HG02938 (cell line): ENCODE data around the gene NOTCH2NLA.
A peak's percentile ranks its signal among the peaks of the same experiment; 100 is the strongest.
"Not testable (repeated sequence)": the region's sequence is repeated elsewhere in the genome, so short reads cannot be mapped to it uniquely, and the experiment has no call there.

Experiments
- ATAC-seq: cut with Tn5 transposase; IDR thresholded peaks from one replicate; pipeline ENCODE4 v1.9.1; 2021; ENCODE audit warnings: mild to moderate bottlenecking, moderate library complexity; ENCODE audit not compliant: unreplicated experiment

Gene NOTCH2NLA

DNA sequence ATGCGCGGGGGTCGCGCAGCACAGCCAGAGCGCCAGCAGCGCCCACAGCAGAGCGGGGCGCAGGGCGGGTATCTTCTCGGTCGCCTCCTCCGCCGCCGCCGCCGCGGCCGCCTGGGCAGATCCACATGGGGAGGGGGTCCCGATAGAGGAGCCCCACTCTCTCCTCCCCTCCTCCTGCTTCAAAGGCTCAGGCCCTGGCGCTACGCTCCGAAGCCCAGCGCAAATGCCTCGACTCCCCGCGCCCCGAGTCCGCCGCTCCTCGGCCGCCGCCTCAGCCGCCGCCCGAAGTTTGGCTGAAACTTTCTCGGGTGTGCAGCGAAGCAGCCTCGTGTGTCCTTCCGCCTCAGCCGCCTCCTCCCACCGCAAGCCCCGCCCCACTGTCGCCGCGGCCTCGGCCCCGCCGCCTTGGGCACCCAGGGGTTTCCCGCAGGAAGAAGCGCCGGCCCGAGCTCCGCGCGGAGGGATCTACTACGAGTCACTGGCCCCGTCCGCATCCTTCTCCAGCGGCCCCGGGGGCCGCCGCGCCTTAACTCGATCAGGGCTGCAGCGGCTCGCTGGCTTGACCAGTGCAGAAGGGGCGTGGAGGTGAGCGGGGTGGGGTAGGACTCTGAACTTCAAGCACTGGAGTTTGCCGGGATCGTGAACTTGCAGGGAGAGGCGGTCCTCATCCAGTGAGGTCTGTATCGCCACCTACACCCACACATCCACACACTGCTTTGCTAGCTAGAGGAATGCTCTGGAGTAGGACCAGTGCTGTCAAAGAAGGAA is at the start of gene NOTCH2NLA:
Gene NOTCH2NLA (minus strand): TSS at position 312 of the 768 bp plus-strand sequence. CDS start 39,684 bp downstream, outside the sequence.
- not testable (repeated sequence) for ATAC-seq

DNA sequence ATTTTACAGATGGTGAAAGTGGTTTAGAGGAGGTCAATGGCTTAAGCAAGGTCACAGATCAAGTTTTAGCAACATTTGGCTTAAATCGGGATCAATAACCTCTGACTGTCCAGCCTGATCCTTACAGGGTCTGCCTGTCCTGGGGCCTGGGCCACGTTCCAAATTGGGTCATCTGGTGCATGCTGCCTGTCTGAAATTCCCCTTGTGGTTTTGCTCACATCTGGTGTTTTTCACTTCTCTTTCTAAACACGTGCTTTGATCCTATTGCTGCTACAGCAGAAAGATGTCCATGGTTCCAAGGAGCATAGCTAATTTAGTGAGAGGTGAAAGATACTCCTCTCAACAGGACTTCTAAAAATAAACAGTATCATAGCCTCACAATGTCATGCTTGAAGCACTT is 49.5 kb upstream of the NOTCH2NLA start:
- ATAC-seq: peak; percentile 74

DNA sequence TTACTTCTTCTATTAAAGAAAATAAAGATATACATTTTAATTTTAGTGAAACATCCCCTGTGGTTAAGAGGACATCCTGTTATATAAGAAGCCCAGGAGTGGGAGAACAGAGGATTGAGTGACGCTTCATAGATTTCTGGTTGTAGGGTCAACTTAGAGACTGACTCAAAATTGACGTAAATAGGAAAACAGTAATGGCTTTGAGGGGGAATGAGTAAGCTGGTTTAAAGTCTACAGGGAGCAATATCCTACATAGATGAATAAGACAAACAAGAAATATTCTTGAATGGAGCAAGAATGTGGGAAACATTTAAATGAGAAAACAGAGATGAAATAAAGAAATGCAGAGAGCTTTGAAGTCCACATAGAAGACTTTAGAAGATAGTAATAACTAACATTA is 48.3 kb upstream of the NOTCH2NLA start:
- ATAC-seq: not testable (repeated sequence)

DNA sequence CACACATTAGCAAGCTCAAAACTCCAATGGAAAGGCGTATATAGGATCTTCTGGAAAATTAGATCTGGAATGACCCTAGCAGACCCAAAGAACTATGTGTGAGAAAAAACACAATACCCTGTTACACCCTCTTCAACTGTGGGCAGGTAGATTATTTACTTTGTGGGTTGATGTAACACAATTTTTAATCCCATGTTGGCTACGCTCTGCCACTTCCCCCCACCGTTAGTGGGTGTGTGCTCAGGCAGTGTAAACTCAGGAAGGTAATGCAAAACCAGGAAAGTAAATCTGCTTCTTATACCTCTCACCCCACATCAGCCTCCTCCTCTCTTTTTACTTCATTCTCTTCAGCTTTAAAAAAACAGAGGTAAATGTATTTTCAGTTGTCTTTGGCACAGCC is 45.3 kb upstream of the NOTCH2NLA start:
- ATAC-seq: not testable (repeated sequence)

DNA sequence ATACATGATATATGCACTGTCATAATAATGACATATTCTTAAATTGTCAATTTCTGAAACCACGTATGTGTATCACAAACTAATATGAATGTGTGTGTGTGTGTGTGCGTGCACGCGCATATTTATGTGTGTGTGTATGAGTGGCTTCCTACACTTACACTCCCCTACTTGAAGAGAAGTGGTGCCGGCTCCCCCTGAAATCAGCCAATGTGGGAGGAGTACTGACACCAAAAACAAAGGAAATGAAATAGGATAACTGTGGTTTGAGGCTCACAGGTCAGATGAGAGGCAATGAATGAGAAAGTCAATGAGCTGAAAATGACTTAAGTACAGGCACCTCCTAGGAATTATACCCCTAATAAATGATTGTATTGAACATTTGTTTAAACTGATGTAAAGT is 44.4 kb upstream of the NOTCH2NLA start:
- not testable (repeated sequence) for ATAC-seq

DNA sequence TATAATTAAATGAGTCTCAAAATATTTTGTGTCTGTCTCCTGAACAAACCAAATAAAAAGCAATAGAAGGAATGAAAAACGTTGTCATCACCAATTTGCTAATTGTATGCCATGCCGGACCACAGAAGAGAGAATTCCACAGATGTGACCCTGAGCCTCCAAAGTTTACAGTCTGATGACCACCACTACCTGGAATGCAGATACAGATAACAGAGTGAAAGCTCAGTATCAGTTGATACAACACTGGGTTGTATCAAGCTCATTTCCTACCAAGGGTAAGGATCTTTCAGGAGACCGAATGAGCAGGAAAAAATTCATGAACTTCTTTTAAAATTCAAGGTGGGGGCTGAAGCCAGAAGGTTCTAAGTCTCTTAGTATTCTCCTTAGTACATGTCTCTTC is 43.9 kb upstream of the NOTCH2NLA start:
- not testable (repeated sequence) for ATAC-seq

DNA sequence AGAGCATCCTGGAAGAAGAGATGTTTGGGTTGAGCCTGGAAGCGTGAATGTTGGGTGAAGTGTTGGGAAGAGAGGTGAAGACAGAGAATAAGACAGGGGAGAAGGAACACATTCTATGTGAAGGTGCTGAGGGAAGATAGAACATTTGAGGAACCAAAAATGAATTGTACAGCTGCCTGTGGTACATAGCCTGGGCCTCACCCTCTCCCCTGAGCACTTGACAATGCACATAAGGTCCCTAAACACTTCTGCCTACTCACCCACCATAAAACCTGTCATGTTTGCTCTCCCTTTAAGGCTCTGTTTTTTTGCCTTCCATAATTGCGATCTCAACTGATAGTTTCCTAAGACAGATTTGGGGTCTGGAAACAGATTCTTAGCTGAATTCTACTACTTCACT is 43.2 kb upstream of the NOTCH2NLA start:
- not testable (repeated sequence) for ATAC-seq

DNA sequence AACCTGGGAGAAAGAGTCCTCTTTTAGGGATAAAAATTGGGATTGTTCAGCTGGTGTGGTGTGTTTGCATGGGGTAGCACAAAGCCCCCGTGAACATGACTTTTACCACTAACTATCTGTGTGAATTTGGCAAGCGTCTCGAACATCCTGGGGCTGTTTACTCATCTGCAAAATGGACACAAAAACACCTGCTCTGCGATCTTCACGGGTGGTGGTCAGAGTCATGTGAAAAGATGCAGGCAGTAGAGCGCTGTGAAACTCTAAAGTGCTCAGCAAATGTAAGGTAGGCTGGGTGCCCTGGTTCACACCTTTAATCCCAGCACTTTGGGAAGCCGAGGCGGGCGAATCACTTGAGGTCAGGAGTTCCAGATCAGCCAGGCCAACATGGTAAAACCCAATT is 41.3 kb upstream of the NOTCH2NLA start:
- ATAC-seq: not testable (repeated sequence)

DNA sequence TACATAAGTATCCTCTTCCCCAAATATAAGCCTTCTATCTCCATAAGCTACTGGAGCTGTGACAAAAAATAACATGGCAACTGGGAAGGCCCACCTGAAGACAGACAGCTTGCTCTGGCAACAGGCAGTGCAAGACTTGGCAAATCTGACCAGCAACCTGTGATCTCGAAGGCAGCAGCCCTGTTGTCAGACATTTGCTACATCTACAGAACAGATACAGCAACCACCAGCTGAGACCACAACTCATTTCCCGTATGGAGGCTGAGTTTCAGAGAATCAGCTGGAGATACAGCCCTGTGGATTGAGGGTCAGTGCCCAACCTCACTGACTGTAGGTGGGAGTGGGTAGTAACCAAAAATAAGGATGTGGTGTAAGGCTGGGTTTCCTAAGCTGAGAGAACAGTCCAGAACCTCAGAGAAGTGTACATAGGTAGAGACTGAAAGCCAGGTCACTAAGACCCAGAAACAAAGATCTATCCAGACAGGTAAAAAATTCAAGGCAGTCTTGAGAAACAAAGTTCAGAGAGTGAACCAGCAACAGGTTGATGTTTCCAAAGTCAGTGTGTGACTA is 37.4 kb upstream of the NOTCH2NLA start:
- not testable (repeated sequence) for ATAC-seq

DNA sequence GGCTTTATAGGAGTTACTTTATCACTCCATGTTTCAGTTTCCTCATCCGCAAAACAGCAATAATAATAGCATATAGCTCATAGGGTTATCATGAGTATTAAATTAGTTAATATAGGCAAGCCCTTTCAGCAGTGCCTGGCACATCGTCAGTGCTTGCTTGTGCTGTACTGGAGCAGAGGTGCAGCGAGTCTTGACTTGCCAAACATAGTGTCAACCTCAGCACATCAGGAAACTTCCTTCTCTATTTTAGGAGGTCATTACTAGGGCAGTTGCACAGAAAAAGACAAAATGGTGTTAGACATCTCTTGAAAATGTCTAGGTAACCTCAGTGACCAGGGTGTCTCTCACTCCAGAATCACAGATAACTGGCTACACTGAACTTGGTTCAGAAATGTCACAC is 35.9 kb upstream of the NOTCH2NLA start:
- ATAC-seq: not testable (repeated sequence)

DNA sequence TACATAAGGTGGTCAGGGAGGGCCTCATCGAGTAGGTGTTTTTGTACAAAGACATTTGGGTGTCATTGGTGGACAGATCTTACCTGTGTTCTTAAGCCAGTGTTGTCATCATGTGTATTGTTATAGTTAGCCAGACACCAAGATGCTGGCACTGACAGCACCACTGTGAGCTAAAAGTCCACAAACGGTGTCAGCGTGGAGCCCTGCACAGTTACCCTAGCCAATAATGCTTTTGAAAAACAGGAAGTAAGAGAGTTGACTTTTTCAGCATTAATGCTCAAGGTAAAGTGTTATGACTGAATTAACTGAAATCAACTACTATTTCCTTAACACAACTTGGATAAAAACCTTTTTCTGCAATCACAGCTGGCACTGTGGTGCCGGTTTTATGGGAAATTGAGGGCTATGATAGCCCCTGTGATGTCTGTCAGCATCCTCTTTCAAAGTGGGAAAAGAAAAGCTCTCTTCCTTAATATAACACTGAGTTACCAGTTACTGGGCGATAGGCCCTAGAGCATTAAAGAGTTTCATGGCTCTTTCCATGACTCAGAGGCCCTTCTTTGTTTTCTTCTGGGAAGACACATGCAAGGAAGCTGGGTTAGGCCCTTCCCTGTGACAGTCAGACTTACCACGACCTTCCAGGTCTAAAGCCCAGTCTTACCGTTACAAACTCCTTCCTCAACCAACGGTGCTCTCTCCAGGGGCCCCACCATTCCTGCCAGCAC is 31.3 kb upstream of the NOTCH2NLA start:
- not testable (repeated sequence) for ATAC-seq

DNA sequence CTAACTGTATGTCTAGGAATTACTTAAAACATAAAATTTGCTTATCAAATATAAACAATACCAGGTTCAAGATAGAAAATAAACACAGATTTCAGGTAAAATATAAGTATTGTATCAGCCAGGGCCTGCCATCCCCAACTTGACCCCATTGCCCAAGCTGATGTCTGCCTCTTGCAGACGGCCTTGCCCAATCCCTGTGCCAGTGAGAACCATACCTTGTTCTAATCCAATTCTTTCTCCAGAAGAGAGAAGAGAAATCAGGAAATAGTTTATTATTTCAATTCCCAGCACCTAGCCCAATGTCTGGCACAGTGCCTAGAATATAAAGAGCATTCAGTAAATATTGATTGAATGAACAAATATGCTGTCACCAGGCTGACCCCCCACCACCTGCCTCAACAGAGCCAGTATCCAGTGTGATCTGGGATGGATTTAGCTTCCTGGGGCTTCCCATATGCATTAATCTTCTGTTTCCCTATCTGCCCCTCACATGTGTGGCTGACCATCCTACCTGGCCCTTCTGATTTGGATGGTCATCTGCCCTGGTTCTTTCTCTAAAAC is 29.3 kb upstream of the NOTCH2NLA start:
- ATAC-seq: not testable (repeated sequence)

DNA sequence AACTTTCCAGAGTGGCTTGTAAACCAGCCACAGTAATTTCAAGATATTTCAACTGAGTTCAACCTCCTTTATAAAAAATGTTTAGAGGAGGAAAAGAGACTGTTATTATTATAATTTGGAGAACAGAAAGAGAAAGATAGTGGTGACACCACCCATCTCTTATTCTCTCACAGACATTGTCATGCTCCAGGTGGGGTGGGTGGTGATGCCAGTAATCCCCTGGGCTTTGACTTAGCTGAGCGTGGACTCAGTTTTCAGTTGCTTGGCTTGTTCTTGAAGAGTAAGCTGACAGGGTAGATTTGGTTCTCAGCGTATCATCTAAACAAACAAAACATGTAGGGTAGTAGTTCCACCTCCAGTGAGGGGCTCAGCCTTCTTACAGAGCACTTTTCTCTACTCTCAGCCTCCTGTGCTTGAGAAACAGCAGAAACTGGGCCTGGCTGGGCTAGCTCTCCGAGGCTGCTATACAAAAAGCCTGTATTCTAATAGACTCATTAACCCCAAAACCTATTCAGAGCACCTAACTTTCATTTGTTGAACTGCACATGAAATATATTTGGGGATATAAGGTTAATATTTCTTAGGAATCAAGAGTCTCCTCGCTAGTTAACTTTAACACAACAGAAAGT is 25.9 kb upstream of the NOTCH2NLA start:
- ATAC-seq: not testable (repeated sequence)

DNA sequence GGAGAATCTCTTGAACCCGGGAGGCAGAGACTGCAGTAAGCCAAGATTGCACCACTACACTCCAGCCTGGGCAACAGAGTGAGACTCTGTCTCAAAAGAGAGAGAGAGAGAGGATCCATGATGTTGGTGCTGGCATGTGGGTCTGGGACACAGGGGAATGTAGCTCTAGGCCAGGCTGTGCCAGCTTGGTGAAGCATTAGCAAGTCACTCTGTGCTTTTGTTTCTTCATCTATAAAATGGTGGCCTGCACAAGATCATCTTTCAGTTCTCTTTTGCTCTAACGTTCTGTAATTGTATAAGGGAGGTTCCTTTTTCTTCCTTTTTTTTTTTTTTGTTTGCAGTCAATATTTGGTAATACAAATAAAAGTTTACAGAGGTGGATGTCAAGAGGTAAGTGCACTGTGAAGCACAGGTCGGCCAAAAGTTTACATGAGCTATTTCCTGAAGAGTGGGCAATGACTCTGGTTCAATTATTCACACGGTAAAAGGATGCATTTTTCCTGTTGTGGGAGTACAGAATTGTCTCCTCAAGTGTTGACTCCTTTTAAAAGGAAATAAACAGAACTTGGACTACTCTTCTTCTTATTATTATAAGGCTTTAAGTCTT is 24.5 kb upstream of the NOTCH2NLA start:
- not testable (repeated sequence) for ATAC-seq

DNA sequence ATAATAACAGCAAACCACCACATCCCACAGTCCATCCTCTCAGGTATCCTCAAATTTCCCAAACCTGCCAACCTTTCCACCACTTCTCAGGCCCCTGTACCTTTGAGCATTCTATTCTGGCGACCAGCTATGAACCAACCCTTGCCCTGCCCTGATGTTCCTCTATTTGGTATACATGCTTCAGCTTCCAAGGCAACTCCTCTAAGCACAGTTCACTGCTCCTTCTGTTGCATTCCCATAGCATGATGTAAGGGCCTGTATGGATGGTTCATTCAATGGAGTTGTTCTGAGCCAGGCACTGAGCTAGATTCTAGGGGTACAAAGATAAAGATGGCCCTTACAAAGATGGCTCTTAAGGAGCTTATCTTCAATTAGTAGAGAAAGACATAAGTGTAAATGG is 22.7 kb upstream of the NOTCH2NLA start:
- not testable (repeated sequence) for ATAC-seq

DNA sequence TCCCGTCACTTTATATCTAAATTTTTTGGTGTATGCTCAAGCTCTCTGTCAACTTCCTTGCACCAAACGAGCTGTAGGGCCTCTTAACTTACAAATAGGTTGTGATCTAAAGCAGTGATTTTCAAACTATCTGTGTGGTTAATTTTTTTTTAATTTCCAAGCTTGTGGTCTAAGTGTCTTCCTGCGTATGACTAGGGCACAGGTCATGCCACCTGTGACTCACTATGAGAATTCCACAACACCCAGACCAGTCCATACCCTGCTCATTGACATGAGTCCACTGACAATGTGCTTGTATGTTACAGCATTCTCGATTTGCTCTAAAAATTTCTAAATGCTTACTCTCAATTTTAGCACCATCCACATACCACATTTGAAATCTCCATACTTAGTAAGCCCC is 19.8 kb upstream of the NOTCH2NLA start:
- ATAC-seq: not testable (repeated sequence)

DNA sequence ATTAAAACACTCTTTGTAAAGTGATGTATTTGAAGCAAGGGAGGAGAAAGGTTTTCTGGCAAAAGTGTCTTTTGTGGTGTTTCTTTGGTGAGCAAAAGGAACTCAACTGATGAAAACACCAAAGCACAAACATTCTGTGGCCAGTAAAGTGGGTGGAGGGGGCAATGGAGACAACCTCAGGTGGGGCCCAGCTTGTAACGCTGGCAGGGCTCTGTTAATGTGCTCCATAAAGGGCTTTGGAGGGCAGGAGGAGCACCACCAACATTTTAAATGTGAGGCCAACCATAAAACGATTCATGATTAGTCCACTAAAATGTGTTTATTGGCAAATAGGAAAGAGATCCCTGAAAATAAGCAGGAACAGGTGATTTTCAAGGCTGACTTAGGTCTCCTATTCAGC is 7.8 kb upstream of the NOTCH2NLA start:
- ATAC-seq: not testable (repeated sequence)

DNA sequence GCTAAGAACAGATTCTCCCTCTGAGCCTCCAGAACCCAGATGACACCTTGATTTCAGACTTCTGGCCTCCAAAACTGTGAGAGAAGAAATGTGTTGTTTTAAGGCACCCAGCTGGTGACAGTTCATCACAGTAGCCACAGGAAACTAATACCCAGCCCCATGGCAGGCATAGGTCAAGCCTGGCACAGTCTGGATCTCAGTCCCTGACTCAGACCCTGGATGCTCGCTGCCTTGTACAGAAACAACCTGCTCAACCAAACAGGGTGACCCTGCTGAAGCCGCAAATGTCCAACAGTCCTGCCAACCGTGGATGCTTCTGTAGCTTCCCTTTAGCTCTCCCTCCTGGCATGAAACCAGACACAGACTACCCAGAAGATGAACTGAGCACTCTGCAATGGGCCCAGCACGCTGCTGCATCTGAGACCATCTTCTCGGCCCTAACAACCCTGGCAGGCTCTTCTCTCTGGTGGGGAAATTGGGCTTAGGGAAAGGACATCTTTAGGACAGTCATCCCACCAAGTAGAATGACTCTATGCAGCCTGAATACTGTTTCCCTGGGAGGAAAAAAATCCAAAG is 7.3 kb upstream of the NOTCH2NLA start:
- not testable (repeated sequence) for ATAC-seq

DNA sequence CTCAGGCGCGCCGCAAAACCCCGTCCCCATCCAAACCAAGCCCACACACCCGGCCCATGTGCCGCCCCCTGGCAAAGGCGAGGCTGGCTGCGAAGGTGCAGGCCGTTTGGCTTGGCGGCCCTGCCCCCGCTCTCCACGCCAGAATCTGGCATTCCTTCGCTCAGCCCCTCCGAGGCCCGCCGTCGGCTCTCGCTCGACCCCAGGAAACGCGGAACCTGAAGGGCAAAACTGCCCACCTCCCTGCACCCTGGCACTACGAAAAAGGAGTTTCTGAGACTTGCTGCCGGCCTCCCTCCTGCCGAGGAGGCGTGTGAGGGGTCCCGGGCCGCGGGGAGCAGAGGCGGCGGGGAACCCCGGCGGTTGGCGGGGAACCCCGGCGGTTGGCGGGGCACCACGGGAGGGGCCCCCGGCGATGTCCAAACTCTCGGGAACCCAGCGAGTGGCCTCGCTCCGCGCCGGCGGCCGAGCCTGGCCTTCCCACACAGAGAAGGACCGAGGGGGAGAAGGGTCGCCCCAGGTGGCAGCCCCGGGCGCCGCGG is 608 bp downstream of the NOTCH2NLA start:
- ATAC-seq: not testable (repeated sequence)

DNA sequence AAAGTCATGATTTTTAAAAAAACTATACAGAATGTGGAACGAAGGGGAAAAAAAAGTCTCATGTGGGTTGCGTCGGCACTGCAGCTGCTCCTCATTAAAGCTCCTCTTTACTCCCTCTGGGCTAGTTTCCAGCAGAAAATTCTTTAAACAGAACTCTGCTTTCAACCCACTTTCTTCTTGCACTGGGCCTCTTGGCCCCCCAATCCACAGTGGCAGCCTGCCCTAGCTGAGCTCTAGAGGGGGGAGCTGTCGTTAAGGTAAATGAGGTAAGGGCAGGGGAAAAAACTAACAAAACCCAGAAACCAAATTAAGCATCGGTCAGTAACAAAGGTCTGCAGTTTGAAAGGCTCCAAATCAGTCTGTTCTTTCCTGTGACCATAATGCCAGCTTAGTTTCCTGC is 54.3 kb downstream of the NOTCH2NLA start:
- not testable (repeated sequence) for ATAC-seq
